ENCODE data around the gene GBX2. TPM values are rescaled to one million over a fixed set of nuclear protein-coding genes. Genes with fewer than 3 reads are reported as not detected.

The GBX2 gene
- total RNA-seq, 4 donors from 2014 or later, result not detected

GRCh38 chr2:236125541-236125940 is 42.6 kb downstream of the GBX2 start:
- Histone ChIP-seq H3K27me3 (no peaks in the 10 kb centered on the region), H3K4me1 (no peaks in the 10 kb centered on the region), H3K27ac (no peak overlapping the region), H3K4me3 (no peak overlapping the region), H3K9me3 (no peaks in the 10 kb centered on the region), H3K36me3 (peaks cover 0 to 66% (median 0%) of the 10 kb centered on the region in 3 donors)
- 89 to 92% methylated on average over 16 of the region's 16 CpGs for WGBS, 2 donors
- intact Hi-C loops (cut with DNase I), result no loop called here
- DNase-seq, result no peak
- TF ChIP-seq POLR2A (IDR thresholded peaks at IDR 0.05), result no peak

- H3K4me1 ChIP-seq, result no peaks in the 10 kb centered on the region
- H3K36me3 ChIP-seq, result peaks cover 0 to 73% (median 0%) of the 10 kb centered on the region in 3 donors
- no peak overlapping the region for H3K4me3 ChIP-seq
- H3K27ac ChIP-seq, result no peak overlapping the region
- intact Hi-C loops (cut with DNase I), result no loop called here
- WGBS, 2 donors, result 87% methylated on average over 20 to 28 of the region's 30 CpGs
- no peaks in the 10 kb centered on the region for H3K27me3 ChIP-seq
- no peak for TF ChIP-seq POLR2A (IDR thresholded peaks at IDR 0.05)
- TF ChIP-seq CTCF (IDR thresholded peaks at IDR 0.05), result no peak
- no peaks in the 10 kb centered on the region for H3K9me3 ChIP-seq
- no peak for DNase-seq
These were observed 43.8 kb downstream of the GBX2 start for GRCh38 chr2:236124182-236124893.

- no peak overlapping the region for H3K27ac ChIP-seq
- WGBS, 2 donors, result 89 to 100% methylated on average over 5 to 6 of the region's 19 CpGs
- peaks cover 0 to 72% (median 0%) of the 10 kb centered on the region in 3 donors for H3K36me3 ChIP-seq
These were observed 44.5 kb downstream of the GBX2 start for GRCh38 chr2:236123716-236124115.

GRCh38 chr2:236122236-236122635 is 46.0 kb downstream of the GBX2 start:
- WGBS, 2 donors, result 79 to 87% methylated on average over 3 of the region's 3 CpGs
- no peak for DNase-seq
- intact Hi-C loops (cut with DNase I), result no loop called here
- TF ChIP-seq CTCF (IDR thresholded peaks at IDR 0.05) (no peak), POLR2A (IDR thresholded peaks at IDR 0.05) (no peak)
- H3K27ac ChIP-seq, result no peak overlapping the region
- H3K36me3 ChIP-seq, result peaks cover 0 to 59% (median 0%) of the 10 kb centered on the region in 3 donors
- H3K9me3 ChIP-seq, result no peaks in the 10 kb centered on the region
- no peaks in the 10 kb centered on the region for H3K27me3 ChIP-seq
- no peaks in the 10 kb centered on the region for H3K4me1 ChIP-seq
- H3K4me3 ChIP-seq, result no peak overlapping the region

More at GRCh38 chr2:236123716-236124115, 44.5 kb downstream of the GBX2 start:
- H3K4me3 ChIP-seq, result no peak overlapping the region
- DNase-seq, result no peak
- no peaks in the 10 kb centered on the region for H3K9me3 ChIP-seq
- H3K27me3 ChIP-seq, result no peaks in the 10 kb centered on the region
- intact Hi-C loops (cut with DNase I), result no loop called here
- no peak for TF ChIP-seq CTCF (IDR thresholded peaks at IDR 0.05)
- no peak for TF ChIP-seq POLR2A (IDR thresholded peaks at IDR 0.05)
- no peaks in the 10 kb centered on the region for H3K4me1 ChIP-seq

- 79 to 89% methylated on average over 5 of the region's 7 CpGs for WGBS, 2 donors
- H3K36me3 ChIP-seq, result peaks cover 0 to 52% (median 0%) of the 10 kb centered on the region in 3 donors
- H3K4me1 ChIP-seq, result no peaks in the 10 kb centered on the region
- DNase-seq, result no peak
- no peak overlapping the region for H3K4me3 ChIP-seq
- intact Hi-C loops (cut with DNase I), result no loop called here
- no peak for TF ChIP-seq CTCF (IDR thresholded peaks at IDR 0.05)
- no peak for TF ChIP-seq POLR2A (IDR thresholded peaks at IDR 0.05)
- H3K27ac ChIP-seq, result no peak overlapping the region
- no peaks in the 10 kb centered on the region for H3K9me3 ChIP-seq
- H3K27me3 ChIP-seq, result no peaks in the 10 kb centered on the region
These were observed 46.6 kb downstream of the GBX2 start for GRCh38 chr2:236121546-236121945.

All from esophagus squamous epithelium (tissue), 5 donors.